GM19193 (cell line): ENCODE data around the gene ZBTB4.
"Not testable (repeated sequence)": the region's sequence is repeated elsewhere in the genome, so short reads cannot be mapped to it uniquely, and the experiment has no call there.

Experiments used
- POLR2A ChIP-seq: IDR thresholded peaks from 4 replicates; pipeline ENCODE4 v1.6.1; 2011; ENCODE audit not compliant: insufficient read depth, insufficient read length; ENCODE audit errors: extremely low read depth

The ZBTB4 gene

DNA sequence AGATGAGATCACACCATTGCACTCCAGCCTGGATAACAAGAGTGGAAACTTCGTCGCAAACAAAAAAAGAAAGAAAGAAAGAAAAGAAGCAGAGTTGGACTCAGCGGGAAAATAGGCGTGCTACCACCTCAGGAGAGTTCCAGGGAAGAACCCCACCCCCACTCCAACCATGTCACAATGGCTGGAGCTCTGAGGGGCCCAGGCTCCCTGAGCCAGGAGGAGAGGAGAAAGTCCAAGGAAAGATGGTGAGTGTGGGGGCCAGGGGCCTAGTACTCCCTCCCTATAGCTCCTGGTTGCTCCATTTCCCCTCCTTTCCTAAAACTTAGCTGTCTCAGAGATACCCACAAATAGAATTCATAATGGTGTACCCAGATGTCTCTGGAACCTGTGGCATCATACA is 1.8 kb upstream of the ZBTB4 start, which contains the start of gene SLC35G6:
TSS of gene SLC35G6 (plus strand) at position 172 of the 400 bp plus-strand sequence. CDS start at position 243, 71 bp downstream.
- not testable (repeated sequence) for TF ChIP-seq POLR2A

DNA sequence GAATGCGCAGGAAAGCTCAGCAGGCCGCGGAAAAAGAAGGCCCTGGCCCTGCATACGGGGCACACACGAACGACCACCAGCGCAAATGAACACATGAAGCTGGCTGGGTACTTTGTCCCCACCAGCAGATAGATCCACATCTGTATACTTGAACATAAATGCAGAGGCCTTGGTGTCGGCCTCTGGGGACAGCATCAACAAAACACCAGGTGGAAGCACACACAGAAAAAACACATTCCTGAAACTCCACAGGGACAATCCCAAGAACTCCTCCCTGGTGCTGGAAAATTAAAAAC is 606 bp upstream of the ZBTB4 start:
- TF ChIP-seq POLR2A = no peak

DNA sequence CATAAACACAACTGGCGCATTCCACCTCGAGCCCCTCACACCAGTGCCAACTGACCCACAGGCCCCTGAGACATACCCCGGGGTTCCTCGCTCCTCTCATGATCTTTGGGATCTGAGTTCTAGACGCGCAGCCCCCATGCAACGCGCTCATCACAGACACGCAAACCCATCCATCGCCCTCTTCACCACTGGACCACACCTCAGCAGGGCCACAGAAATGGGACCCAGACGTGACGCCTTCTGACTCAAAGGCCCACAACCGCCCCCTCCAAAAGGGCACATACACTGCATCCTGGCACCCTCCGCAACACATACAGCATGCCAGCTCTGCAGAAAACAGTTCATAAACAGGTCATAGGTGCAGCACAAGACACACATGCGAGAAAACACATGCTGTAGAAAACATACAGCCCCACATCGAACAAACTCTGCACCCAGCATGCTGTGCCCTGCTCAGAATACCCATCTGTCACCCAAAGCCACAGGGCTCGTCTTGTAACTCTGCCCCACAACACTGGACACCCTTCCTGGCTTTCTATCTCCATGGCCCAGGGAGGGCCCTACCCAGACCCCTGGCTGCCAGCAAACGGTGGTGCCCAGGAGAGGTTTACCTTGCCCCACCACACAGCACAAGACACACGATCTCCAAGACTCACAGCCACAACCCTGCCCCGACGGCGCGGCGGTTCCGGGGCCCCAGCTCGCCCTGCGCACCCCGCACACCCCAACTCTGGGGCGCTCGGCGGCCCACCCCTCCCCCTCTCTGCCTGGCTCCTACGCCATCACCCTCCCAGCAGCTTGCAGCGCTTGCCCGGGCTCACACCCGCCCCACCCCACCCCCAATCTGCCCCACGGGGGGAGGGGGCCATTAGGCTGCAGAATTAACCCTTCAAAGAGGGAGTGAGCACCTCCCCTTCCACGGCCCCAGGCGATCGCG is 887 bp downstream of the ZBTB4 start:
- no peak for TF ChIP-seq POLR2A

DNA sequence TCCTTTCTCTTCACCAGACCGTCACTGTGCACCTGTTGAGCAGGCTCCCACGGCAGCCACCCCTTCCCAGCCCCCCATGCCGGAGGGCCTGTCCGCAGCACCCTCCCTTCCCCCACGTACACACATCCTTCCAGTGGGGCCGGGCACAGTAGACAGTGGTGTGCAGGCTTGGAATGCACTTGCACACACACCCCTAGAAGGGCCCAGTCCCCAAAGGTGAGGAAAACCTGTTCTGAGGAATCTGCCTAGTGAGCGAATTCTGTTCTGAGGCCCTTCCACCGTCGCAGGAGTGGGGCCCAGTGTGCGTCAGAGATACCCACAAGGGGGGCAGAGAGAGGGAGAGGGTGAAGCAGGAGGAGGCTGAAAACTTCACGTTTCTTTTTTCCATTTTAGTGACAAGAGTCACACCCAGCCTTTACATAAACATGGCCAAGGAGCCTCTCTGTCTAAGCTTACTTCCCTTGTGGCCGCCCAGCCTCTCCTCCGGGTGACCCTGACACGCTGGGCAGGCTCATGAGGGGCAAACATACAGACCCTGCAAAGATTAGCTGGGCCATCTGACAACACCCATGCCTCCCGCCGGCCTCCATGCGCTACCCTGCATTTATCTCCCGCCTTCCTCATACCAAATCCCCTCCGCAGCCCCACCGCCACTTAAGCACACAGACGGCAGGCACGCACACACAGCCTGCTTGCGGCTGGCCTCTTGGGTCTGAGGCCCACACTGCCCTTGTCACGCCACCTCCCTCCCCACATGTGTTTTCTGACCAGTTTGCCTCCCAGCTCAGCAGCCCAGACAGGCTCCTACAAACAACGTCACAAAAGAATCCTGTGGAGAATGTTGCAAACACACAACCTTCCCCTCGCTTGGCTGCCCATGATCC is 1.8 kb downstream of the ZBTB4 start:
- TF ChIP-seq POLR2A = no peak

DNA sequence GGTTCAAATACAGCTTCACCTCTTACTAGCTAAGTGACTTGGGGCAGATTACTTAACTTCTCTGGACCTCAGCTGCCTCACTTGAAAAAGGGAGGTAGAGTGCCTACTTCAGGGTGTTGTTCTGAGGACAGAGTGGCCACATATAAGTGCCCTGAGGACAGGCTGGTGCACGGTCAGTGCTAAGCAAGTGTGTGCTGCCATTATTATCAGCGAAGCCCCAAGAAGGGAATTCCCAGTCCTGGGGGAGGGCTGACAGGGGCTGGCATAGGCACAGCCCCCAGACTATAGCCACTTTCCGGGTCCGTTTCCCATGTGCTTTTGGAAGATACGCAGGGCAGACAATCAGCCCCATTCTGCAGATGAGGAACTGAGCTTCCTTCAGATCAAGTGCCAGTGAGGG is 2.5 kb downstream of the ZBTB4 start:
- TF ChIP-seq POLR2A = no peak

DNA sequence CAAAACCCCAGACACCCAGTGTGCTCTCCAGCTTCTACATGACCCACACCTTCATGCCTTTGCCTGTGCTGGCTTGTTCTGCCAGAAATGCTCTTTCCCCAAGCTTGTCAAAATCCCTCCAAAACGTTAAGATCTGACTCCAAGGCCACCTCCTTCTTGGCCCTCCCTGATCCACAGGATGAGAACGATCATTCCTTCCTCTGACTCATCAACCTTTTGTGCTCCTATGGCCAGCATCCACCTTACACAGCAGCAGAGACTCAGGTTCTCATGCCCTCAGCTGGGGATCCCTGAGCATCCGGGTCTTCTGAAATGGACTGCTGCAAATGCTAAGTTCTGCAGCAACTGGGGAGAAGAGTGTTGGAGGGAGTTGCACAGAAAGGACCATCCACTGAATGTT is 2.9 kb downstream of the ZBTB4 start:
- no peak for TF ChIP-seq POLR2A

DNA sequence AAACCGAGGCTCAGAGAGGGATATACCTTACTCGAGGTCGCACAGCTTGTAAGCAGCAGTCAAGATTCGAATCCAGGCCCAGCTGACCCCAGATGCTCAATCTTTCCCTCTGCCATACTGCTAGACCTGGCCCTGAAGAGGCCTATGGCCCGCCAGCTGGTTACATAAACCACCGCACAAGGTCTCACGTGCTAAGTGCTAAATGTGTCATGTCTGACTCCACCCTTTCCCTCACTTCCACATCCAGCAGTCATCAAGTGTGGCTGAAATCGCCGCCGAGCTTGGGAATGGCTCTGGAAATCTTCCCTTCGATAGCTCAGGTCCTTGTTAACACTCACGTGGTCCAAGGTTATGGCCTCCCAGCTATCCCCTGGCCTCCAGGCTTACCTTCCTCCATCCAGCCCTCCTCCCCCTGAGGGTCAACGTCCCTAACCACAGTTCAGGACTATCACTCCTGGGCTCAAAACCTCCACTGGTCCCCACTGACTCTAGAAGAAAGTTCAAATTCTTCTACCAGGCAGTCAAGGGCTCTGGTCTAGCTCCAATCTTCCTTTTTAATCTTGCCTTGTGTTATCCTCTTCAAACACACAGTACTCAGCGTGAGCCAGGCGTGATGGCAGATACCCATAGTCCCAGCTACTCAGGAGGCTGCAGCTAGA is 3.5 kb downstream of the ZBTB4 start:
- TF ChIP-seq POLR2A = no peak

DNA sequence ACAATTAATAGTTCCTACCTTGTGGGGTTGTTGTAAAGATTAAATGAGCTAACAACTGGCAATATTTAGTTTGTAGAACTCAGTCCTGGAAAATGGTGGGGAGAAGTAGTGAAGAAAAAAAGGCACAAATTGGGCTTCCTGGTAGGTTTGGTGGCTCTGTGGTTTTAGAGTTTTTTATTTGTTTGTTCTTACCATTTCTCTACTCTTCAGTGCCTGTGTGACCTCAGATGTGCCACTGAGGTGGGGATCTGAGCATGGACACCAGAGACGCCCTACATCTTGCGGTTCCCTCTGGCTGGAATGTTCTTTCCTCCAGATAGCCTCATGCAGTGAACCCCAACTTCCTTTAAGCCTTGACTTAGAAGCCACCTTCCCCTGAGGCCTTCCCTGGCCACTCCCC is 7.7 kb downstream of the ZBTB4 start:
- TF ChIP-seq POLR2A = no peak

DNA sequence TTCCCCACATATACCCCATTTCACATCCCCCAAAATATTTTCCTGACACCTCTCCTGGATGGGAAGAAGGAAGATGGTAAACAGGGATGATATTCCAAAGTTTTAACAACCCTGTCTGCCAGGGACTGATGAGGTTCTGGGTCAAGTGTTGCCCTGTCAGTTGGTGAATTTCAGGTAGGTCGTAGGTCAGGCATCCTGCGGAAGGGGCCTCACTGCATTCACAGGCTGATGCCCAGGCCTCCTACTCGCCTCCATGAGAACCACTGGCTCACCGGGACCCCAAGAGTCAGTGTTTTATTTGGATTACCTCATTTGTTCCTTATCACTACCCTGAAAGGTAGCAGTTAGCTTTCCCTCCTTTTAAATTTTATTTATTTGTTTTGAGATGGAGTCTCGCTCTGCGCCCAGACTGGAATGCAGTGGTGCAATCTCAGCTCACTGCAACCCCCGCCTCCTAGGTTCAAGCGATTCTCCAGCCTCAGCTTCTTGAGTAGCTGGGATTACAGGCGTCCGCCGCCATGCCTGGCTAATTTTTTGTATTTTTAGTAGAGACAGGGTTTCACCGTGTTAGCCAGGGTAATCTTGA is 10.5 kb downstream of the ZBTB4 start:
- no peak for TF ChIP-seq POLR2A

DNA sequence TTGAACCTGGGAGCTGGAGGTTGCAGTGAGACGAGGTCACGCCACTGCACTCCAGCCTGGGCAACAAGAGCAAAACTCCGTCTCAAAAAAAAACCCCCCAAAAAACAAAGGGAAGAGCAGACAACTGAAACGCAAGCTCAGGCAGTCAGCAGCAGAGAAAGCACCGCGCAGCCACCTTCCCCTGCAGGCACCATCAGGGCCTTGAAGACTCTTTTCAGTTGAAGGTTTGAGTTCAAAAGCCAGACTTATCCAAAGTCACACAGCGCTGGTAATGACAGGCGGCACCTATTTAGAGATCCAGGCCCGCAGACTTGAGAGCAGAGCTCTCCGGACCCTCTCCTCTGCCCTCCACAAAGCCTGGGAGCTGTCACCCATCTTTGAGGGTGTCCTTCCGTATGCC is 11.1 kb downstream of the ZBTB4 start:
- TF ChIP-seq POLR2A = no peak

DNA sequence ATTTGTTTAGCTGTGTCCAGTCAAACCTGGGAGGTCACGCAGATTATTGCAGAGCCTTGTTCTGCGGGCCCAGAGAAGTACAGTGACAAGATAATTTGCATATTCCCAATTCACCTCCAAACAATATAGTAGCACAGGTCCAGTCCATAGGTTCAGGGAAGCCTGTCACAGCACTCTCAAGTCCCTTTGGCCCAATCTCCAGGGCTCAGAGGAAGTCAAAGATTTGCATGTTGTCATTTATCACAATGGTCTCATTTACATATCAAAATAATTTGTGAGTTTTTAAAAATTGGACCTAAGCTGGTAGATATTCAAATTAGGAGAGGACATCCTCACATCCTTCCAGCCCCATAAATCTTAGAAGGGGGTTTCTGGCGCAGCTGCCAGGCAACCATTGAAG is 11.9 kb downstream of the ZBTB4 start:
- no peak for TF ChIP-seq POLR2A

DNA sequence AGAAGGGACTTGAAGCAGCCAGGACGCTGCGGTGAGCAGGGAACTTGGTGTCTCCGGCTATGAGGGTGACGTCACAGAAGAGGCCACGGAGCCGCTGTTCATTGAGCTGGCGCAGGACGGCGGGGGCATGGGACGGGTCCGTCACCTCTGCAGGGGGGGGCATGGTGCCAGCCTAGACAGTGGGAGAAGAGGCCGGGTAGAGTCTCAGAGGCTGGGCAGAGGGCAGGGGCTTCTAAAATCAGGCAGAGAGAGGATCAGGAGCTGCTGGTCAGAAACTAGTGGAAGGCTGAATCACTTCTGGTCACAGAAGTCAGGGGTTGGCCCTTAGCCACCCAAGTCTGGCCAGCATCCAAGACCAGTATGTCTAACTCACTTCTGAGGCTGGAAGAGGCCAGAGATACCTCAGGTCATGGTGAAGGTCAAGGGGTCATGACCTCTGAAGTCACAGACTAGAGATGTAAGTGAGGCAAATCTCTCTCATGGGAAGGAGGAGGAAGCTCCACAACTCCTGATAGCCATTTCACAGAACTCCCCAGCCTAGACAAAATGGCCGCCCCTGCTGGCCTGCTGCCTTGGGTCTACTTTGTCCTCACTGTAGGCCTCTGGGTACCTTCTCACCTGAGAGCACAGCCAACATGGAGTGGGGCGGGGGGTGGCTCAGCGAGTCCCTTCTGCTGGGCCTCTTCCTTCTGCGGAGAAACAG is 12.6 kb downstream of the ZBTB4 start:
- no peak for TF ChIP-seq POLR2A

DNA sequence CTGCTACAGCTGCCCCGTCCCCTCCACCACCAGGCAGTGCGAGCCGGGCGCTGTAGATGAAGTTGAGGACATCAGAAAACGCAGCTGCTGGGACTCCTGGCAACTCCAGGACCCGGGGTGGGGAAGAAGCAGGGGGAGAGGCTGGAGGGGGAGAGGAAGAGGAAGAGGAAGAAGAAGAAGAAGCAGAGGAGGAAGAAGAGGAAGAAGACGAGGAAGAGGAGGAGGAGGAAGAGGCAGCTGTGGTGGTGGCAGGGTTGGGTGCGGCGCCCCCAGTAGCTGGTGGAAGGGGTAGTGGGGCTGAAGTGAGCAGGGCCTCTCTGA is 13.2 kb downstream of the ZBTB4 start:
- no peak for TF ChIP-seq POLR2A

DNA sequence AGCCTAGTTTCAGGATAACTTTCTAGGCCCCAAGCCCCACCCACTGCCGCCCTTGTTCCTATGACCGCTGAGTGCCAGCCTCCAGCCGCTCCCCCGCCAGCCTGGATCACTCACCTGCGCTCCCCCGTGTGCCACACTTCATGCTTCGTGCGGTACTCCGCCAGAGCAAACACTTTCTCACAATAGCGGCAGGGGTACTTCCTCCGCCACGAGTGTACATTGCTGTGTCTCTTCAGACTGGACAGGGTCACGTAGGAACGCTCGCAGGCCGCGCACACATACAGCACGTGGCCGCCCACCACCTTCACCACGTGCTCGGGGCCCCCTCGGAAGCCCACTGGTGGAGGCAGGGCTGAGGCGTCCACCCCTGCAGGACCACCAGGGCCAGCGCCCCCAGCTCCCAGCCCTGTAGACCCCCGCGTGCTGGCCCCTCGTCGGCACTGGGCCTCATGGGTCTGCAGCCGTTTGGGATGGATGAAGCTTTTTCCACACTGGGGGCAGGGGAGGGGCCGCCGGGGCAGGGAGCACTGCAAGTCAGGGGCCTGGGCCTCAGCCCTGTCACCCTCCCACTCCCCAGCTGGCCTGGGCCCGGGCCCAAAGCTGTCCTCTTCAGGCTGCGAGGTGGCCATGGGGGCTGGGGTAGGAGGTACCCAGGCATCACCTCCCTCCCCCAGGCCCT is 13.7 kb downstream of the ZBTB4 start:
- no peak for TF ChIP-seq POLR2A
